Fibroblast of skin of left quadriceps (primary cell): ENCODE data around the gene GOLGA2.

Source experiments
- DNase-seq, 2 experiments: peaks; one replicate each; pipeline ENCODE4 v3.0.0-alpha.2; 2013; ENCODE audit warnings: low read depth in 2 of 2

GOLGA2 gene

GRCh38 chr9:128213746-128214497 is 61.9 kb downstream of the GOLGA2 start:
- no peak for DNase-seq

- DNase-seq, result no peak
Observed at GRCh38 chr9:128211981-128212281, 63.9 kb downstream of the GOLGA2 start.

DNA sequence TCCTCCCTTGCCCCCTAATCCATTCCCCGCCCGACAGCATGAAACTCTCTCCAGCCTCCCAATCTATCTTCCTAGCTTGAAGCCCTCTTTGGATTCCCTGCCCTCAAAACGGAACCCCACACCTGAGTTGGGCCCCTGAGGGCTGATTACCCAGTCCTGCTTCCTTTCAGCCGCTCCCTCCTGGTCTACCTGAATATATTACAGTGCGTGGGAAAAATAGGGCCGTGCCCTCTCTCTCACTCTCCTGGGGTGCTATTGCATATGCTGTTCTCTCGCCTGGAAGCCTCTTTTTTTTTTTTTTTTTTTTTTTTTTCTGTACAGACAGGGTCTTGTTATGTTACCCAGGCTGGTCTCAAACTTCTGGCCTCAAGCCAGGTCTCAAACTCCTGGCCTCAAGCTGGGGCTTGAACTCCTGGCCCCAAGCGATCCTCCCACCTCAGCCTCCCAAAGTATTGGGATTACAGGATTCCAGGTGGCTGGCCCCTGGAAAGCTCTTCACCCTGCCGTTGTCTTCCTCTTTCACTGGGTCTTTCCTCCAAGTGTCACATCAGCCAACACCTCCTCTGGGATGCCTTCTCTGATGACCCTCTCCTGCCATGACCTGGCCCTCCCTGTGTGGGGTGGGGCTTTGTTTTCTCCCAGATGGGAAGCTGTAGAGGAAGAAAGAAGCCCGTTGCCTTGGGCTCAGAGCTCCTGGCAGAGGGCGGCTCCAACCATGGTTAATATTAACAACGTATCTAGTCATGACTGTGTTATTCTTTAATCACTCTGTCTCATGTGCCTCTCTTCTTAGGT is 64.4 kb downstream of the GOLGA2 start:
- no peak for DNase-seq

DNA sequence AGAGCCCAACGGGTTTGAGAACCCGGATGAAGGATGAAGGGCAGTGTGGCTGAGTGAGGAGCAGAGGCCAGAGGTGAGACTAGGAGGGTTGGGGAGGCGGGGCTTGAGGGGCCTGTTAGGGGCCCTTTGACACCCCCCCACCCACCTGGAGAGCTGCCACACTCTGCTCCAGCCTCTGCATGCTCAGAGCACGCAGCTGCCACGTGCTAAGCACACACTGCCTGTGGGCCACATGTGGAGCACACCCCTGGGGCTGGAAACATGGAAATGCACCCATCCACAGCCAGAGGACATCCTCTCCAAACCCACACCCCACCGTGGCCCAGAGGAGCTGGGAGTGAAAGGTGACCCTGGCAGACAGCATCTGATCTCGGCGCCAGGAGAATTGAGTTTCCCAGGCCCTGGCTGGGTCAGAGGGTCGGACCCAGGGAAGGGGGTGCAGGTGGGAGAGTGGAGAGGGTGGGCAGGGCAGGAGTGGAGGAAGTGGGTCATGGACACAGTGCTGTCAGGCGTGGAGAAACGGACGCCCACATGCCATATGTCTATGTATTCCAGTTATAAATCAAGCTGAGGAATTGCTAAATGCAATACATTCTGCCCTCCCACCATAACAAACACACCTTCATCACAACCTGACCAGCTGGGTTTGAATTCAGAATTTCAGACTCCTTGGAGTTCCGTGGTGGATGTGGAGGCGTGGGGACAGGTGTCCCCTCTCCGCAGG is 66.7 kb downstream of the GOLGA2 start:
- no peak for DNase-seq

GRCh38 chr9:128208386-128208785 is 67.4 kb downstream of the GOLGA2 start:
- DNase-seq, result no peak

DNA sequence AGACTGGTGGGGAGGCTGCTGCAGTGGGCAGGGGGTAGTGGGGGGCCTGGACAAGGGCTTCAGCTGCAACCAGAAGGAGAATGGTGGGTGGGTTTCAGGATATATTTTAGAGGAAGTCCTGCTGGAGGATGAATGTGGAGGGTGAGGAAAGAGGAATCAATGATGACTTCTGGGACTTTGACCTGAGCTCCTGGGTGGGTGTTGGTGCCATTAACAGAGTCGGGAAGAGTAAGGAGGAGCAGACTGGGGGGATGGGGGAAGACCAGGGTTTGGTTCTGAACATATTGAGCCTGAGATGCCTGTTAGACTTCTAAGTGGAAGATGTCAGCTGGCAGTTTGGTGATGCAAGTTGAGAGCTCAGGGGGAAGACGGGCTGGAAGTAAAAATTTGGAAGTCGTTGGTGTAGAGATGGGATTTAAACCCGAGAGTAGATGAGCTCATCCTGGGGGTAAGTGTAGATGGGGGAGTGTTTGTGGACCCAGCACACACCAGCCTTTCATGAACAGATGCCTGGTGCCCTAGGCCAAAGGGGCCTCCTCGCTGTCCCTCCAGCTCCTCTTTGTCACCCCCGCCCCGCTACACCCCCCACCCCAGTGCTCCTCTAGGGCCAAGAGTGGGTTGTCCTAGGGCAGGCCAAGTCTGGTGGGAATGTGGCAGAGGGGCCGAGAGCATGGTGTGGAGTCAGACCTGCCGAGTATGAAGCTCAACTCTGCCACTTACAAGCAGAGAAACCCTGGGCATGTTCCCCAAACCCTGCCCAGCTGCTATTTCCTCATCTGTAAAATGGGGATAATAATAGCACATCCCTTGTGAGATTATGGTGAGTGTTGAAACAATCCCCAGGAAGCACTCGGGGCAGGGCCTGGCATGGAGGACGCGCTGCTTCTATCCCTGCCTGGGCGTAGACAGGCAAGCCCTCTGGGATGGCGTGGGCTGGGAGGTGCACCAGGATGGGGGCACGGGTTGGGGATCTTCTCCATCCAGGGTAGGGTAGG is 68.6 kb downstream of the GOLGA2 start:
- DNase-seq, result no peak

DNA sequence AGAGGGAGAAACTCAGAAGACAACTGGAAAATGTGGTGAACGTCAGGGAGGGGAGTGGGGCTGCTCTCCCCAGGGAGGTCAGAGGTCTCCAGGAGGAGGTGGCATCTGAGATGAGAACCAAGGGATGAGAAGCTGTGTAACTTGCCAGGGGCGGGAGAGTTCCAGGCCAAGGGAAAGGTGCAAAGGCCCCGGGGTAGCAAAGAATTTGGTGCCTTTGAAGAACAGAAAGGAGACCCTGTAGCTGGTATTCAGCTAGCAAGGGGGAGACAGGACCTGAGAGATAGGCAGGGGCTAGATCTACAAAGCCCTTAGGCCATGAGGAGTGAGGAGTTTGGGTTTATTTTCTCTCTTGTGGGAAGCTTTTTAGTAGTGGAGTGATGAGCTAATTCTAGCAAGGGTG is 69.3 kb downstream of the GOLGA2 start:
- DNase-seq, result no peak
